GM12872 (cell line): ENCODE data around the gene C11orf97.

Experiments
- CTCF ChIP-seq: IDR thresholded peaks from 3 replicates; pipeline ENCODE4 v1.5.1; 2011; ENCODE audit warnings: low read depth, mild to moderate bottlenecking, low read length, moderate library complexity; ENCODE audit not compliant: insufficient read depth

Gene C11orf97

DNA sequence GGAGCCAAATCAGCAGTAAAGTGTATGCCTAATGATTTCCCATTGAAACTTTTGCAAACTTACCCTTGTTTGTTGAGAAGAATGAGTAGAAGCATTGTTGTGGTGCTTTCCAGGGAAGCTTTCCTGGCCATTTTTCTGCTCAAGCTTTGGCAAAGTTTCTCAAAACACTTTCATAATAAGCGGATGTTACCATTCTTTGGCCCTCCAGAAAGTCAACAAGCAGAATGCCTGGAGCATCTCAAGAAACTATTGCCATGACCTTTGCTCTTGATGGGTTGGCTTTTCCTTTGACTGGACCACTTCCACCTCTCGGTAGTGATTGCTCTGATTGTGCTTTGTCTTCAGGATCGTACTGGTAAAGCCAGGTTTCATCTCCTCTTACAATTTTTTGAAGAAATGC is 65.6 kb downstream of the C11orf97 start:
- TF ChIP-seq CTCF: no peak
